NCI-H1694 treated with DMSO at 0.1 percent for 48 hours (cell line): Measurements from ENCODE around the gene ADAM30.

Experiments used
- DNase-seq: peaks from one replicate; lab custom pipeline; 2025; lab: John Stamatoyannopoulos, UW

Gene ADAM30

GRCh38 chr1:119896303-119896702 is at the start of gene ADAM30:
TSS of gene ADAM30 (minus strand) at chr1:119896515. CDS start at chr1:119896336, 179 bp downstream.
- DNase-seq, result no peak

GRCh38 chr1:119943216-119943615 is 46.9 kb upstream of the ADAM30 start:
- DNase-seq, result no peak

GRCh38 chr1:119941392-119941791 is 45.1 kb upstream of the ADAM30 start:
- DNase-seq, result no peak

GRCh38 chr1:119940697-119941096 is 44.4 kb upstream of the ADAM30 start:
- no peak for DNase-seq

- no peak for DNase-seq
Measured at GRCh38 chr1:119937198-119937597, 40.9 kb upstream of the ADAM30 start.

GRCh38 chr1:119935915-119936314 is 39.6 kb upstream of the ADAM30 start:
- DNase-seq, result no peak

- DNase-seq, result no peak
Measured at GRCh38 chr1:119935373-119935772, 39.1 kb upstream of the ADAM30 start.

GRCh38 chr1:119933397-119933796 is 37.1 kb upstream of the ADAM30 start:
- DNase-seq, result no peak

GRCh38 chr1:119929643-119930315 is 33.5 kb upstream of the ADAM30 start:
- no peak for DNase-seq

- DNase-seq, result no peak
Measured at GRCh38 chr1:119926553-119926952, 30.2 kb upstream of the ADAM30 start.

GRCh38 chr1:119924948-119925898 is 28.9 kb upstream of the ADAM30 start:
- no peak for DNase-seq

- DNase-seq, result no peak
Measured at GRCh38 chr1:119920104-119920968, 24.0 kb upstream of the ADAM30 start.

GRCh38 chr1:119919241-119919640 is 22.9 kb upstream of the ADAM30 start:
- DNase-seq, result no peak

GRCh38 chr1:119918301-119918700 is 22.0 kb upstream of the ADAM30 start:
- DNase-seq, result no peak

GRCh38 chr1:119917304-119918055 is 21.2 kb upstream of the ADAM30 start:
- DNase-seq, result no peak

GRCh38 chr1:119915517-119915916 is 19.2 kb upstream of the ADAM30 start:
- no peak for DNase-seq

GRCh38 chr1:119914071-119914470 is 17.8 kb upstream of the ADAM30 start:
- DNase-seq, result no peak

GRCh38 chr1:119912963-119913362 is 16.6 kb upstream of the ADAM30 start:
- DNase-seq, result no peak

GRCh38 chr1:119911775-119912174 is 15.5 kb upstream of the ADAM30 start:
- no peak for DNase-seq

GRCh38 chr1:119910618-119911017 is 14.3 kb upstream of the ADAM30 start:
- DNase-seq, result no peak

- no peak for DNase-seq
Measured at GRCh38 chr1:119909890-119910596, 13.7 kb upstream of the ADAM30 start.
